Stomach (tissue), 9 donors: ENCODE data around the gene ABCB10. TPM values are rescaled to one million over a fixed set of nuclear protein-coding genes. Genes with fewer than 3 reads are reported as not detected.
A peak's percentile ranks its signal among the peaks of the same experiment; 100 is the strongest.

Experiments
- DNase-seq, 2 donors: peaks; one replicate each; pipeline versions ENCODE4 v3.0.0 to v3.0.0-alpha.2; 2013 to 2019
- H3K27ac ChIP-seq, 5 donors: fragments of 200-600 bp in 4 of 5; sonication (generic) in 4 of 5; one replicate each; pipeline ENCODE4 v1.5.1; 2013 to 2019; ENCODE audit warnings: mild to moderate bottlenecking in 1 of 5, moderate library complexity in 1 of 5
- H3K27me3 ChIP-seq, 3 donors: fragments of 200-600 bp; sonication (generic); one replicate each; pipeline ENCODE4 v1.5.1; 2017 to 2019; ENCODE audit warnings: mixed run types in 1 of 3
- H3K36me3 ChIP-seq, 4 donors: fragments of 200-600 bp; sonication (generic); 1 replicate in 3 of 4; 2 replicates in 1 of 4; pipeline ENCODE4 v1.5.1; 2016 to 2019
- H3K4me1 ChIP-seq, 4 donors: fragments of 200-600 bp; sonication (generic); one replicate each; pipeline ENCODE4 v1.5.1; 2016 to 2019
- H3K4me3 ChIP-seq, 4 donors: fragments of 200-600 bp; sonication (generic) in 3 of 4; one replicate each; pipeline ENCODE4 v1.5.1; 2016 to 2019; ENCODE audit warnings: mild to moderate bottlenecking in 1 of 4
- H3K9me3 ChIP-seq, 4 donors: fragments of 200-600 bp; sonication (generic); one replicate each; pipeline ENCODE4 v1.5.1; 2016 to 2019
- EP300 ChIP-seq: sonication (generic); formaldehyde crosslinking; IDR thresholded peaks from one replicate; pipeline ENCODE4 v1.6.1; 2017; ENCODE audit warnings: antibody characterized with exemption
- POLR2A ChIP-seq, 4 donors: fragments of 450-650 bp; IDR thresholded peaks; one replicate each; pipeline ENCODE4 v1.6.1; 2016; ENCODE audit warnings: antibody characterized with exemption in 4 of 4, control low read depth in 2 of 4, mild to moderate bottlenecking in 1 of 4, moderate library complexity in 1 of 4
- POLR2AphosphoS5 ChIP-seq, 3 donors: sonication (generic); formaldehyde crosslinking; IDR thresholded peaks; one replicate each; pipeline ENCODE4 v1.6.1; 2016; ENCODE audit warnings: antibody characterized with exemption in 3 of 3
- WGBS, 5 donors: extraction: QIAGEN DNeasy Blood & Tissue Kit in 3 of 5; methylation state at CpG; one replicate each; pipeline versions ENCODE4 v1.1.5 to v1.1.7; 2013 to 2018; 5-methylcytosine and 5-hydroxymethylcytosine counted together
- intact Hi-C: fragments of 100-400 bp; cut with DNase I; formaldehyde crosslinking; loops from one replicate; pipeline ENCODE4 v1.15.1; 2023; ENCODE audit warnings: low total_unique reads
- polyA plus RNA-seq, 3 donors: library from polyadenylated mRNA; stranded (reverse); fragments of 200-250 nt; gene quantifications; one replicate each; pipeline ENCODE4 v1.2.3, GENCODE V29; 2013
- total RNA-seq, 5 donors: library from RNA; depleted of rRNA; stranded (reverse); fragments of >200 nt; gene quantifications; one replicate each; pipeline versions ENCODE4 v1.1.0 to v1.2.3, GENCODE V29; 2014 to 2016
- TF ChIP-seq, protein P1 (sequence below), 7 experiments: fragments of 450-650 bp in 4 of 7; fragments of 200-600 bp in 3 of 7; sonication (generic) in 3 of 7; IDR thresholded peaks; one replicate each; pipeline ENCODE4 v1.5.1; 2016 to 2019; ENCODE audit warnings: antibody characterized with exemption in 7 of 7, control low read depth in 2 of 7, mild to moderate bottlenecking in 1 of 7
- donor health status: healthy with polysubstance abuse.
- donor health status: Bipolar disorder and iron deficiency.
- donor health status: healthy.

ABCB10 gene
- total and polyA plus RNA-seq, 8 donors = 2.7 to 24.2 (median 9.5) TPM

DNA sequence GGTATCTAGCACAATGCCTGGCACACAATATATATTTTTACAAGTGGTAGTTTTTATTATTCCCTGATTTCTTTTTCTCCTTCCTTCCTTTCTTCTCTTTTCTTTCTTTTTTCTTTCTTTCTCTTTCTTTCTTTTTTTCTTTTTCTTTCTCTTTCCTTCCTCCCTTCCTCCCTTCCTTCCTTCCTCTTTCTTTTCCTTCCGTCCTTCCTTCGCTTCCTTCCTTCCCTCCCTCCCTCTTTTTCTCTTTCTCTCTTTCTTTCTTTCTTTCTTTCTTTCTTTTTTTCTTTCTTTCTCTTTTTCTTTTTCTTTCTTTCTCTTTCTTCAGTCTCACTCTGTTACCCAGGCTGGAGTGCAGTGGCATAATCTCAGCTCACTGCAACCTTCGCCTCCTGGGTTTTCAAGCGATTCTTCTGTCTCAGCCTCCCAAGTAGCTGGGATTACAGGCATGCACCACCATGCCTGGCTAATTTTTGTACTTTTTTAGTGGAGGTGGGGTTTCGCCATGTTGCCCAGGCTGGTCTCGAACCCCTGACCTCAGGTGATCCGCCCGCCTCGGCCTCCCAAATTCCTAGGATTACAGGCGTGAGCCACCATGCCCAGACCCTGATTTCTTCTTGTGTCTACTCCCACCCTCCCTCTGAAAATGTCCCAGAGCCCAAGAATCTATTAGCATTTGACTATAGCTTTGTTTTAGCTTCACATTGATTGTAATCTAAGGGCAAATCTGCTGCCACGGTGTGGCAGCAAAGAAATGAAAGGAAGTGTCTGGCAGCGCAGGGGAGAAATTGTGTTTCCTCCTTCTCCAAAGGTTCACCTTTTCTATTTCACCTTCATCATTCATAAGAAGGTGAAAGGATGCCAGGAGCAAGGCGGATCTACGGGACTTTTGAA is 19.9 kb upstream of the ABCB10 start:
- TF ChIP-seq EP300 (no peak), POLR2A (IDR thresholded peaks at IDR 0.05) (no peak), POLR2AphosphoS5 (IDR thresholded peaks at IDR 0.05) (no peak)
- TF ChIP-seq, protein P1, sequence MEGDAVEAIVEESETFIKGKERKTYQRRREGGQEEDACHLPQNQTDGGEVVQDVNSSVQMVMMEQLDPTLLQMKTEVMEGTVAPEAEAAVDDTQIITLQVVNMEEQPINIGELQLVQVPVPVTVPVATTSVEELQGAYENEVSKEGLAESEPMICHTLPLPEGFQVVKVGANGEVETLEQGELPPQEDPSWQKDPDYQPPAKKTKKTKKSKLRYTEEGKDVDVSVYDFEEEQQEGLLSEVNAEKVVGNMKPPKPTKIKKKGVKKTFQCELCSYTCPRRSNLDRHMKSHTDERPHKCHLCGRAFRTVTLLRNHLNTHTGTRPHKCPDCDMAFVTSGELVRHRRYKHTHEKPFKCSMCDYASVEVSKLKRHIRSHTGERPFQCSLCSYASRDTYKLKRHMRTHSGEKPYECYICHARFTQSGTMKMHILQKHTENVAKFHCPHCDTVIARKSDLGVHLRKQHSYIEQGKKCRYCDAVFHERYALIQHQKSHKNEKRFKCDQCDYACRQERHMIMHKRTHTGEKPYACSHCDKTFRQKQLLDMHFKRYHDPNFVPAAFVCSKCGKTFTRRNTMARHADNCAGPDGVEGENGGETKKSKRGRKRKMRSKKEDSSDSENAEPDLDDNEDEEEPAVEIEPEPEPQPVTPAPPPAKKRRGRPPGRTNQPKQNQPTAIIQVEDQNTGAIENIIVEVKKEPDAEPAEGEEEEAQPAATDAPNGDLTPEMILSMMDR (IDR thresholded peaks at IDR 0.05) = no peak
- intact Hi-C loops = no loop called here
- Histone ChIP-seq H3K9me3 (no peaks in the 10 kb centered on the region), H3K4me3 (no peak overlapping the region), H3K27ac (peak overlapping the region in 2 of 5 donors; percentile 33 to 61), H3K4me1 (peaks cover 13 to 27% (median 23%) of the 10 kb centered on the region in 4 donors), H3K27me3 (no peaks in the 10 kb centered on the region), H3K36me3 (no peaks in the 10 kb centered on the region)
- no peak for DNase-seq
- 69 to 70% (median 70%) methylated on average over 14 of the region's 14 CpGs for WGBS, 5 donors

DNA sequence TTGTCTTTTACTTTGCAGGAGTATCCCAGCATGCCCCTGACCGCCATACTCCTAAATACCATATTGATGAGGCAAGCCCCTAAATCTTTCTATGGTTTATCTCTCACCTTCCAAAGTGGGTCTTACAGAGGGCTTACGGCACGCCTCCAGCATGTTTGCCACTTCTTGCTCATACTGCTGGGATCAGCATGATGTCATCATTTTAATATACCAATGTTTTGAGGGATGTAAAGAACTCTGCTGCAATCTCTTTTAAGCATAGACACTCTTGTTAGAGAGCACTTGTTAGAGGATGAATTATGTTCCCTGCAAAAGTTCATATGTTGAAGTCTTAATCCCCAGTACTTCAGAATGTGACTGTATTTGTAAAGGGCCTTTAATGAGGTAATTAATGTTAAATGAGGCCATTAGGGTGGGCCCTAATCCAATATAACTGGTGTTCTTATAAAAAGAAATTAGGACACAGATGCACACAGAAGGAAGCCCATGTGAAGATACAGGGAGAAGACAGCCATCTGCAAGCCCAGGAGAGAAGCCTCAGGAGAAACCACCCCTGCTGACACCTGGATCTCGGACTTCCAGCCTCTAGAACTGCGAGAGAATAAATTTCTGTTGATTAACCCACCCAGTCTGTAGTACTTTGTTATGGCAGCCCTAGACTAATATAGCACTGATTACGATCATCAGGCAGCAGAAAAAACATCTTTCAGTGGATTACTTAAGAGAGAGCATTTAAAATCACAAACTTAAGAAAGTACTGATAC is 16.4 kb upstream of the ABCB10 start:
- TF ChIP-seq, protein P1 (IDR thresholded peaks at IDR 0.05) = no peak
- TF ChIP-seq EP300 (no peak), POLR2A (IDR thresholded peaks at IDR 0.05) (no peak), POLR2AphosphoS5 (IDR thresholded peaks at IDR 0.05) (no peak)
- Histone ChIP-seq H3K27ac (no peak overlapping the region), H3K36me3 (no peaks in the 10 kb centered on the region), H3K4me1 (peaks cover 12 to 25% (median 18%) of the 10 kb centered on the region in 4 donors), H3K9me3 (no peaks in the 10 kb centered on the region), H3K4me3 (no peak overlapping the region), H3K27me3 (no peaks in the 10 kb centered on the region)
- no peak for DNase-seq
- 88 to 95% (median 92%) methylated on average over 6 of the region's 6 CpGs for WGBS, 5 donors
- intact Hi-C loops = no loop called here

DNA sequence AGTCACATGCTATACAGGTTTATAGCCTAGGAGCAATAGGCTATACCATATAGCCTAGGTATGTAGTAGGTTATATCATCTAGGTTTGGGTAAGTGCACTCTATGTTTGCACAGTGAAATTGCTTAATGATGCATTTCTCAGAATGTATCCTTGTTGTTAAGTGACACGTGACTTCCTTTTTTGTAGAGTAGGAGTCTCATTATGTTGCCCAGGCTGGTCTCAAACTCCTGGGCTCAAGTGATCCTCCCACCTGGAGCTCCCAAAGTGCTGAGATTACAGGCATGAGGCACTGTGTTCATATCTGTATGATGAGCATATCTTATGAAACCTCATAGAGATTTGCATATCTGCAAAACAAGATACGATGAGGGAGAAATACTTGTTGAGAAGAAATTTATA is 13.8 kb upstream of the ABCB10 start:
- no peak overlapping the region for H3K4me3 ChIP-seq
- H3K27me3 ChIP-seq = no peaks in the 10 kb centered on the region
- 67 to 74% (median 72%) methylated on average over 2 of the region's 2 CpGs for WGBS, 5 donors
- H3K27ac ChIP-seq = no peak overlapping the region
- peaks cover 0 to 9% (median 7%) of the 10 kb centered on the region in 4 donors for H3K4me1 ChIP-seq
- TF ChIP-seq POLR2A (IDR thresholded peaks at IDR 0.05) (no peak), EP300 (no peak), POLR2AphosphoS5 (IDR thresholded peaks at IDR 0.05) (no peak)
- TF ChIP-seq, protein P1 (IDR thresholded peaks at IDR 0.05) = no peak
- H3K36me3 ChIP-seq = no peaks in the 10 kb centered on the region
- no peak for DNase-seq
- H3K9me3 ChIP-seq = no peaks in the 10 kb centered on the region
- intact Hi-C loops = no loop called here

DNA sequence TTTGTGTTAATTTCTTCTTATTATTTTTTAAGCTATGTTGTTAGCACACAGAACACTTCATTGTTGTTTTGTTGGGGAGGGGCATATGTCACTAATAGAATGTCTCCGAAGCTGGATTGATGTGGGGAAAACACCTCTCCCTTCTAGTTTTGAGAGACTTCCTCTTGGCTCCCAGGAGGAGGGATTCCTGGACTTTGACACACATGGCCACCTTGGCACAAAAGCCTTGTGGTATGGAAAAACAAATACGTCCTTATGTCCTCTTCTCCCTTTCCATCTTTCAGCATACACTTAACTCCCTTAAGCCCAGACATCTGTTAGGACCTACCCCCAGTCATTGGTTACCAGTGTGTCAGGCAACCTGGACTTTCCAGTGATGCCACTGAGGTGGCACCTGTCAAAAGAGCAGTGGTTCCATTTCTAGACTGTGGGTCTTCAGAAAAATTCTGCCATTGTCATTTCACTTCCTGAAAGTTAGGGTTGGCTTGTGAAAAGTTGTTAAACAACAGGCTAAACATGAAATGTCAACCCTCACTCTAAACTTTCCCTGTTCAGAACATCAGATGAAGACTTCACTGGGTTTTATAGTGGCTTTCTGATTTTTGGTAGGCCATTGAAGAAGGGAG is 12.5 kb upstream of the ABCB10 start:
- no peak overlapping the region for H3K4me3 ChIP-seq
- H3K4me1 ChIP-seq = peaks cover 0 to 9% (median 7%) of the 10 kb centered on the region in 4 donors
- H3K9me3 ChIP-seq = no peaks in the 10 kb centered on the region
- TF ChIP-seq EP300 = no peak
- no peak for TF ChIP-seq POLR2A (IDR thresholded peaks at IDR 0.05)
- peak overlapping the region in 1 of 5 donors; percentile 60 for H3K27ac ChIP-seq
- no peaks in the 10 kb centered on the region for H3K36me3 ChIP-seq
- no peaks in the 10 kb centered on the region for H3K27me3 ChIP-seq
- intact Hi-C loops = no loop called here
- 17 to 28% (median 24%) methylated on average over 2 of the region's 2 CpGs for WGBS, 5 donors
- peak in 1 of 2 donors; percentile 59 for DNase-seq
